A673 (cell line): Measurements from ENCODE around the gene STAT2. TPM values are rescaled to one million over a fixed set of nuclear protein-coding genes. Genes with fewer than 3 reads are reported as not detected.

Experiments used
- BruUV-seq: library from RNA; stranded (reverse); fragments of 400-500 nt; replicated peaks from 2 replicates; lab custom pipeline; 2021; lab: Mats Ljungman, UMichigan
- CTCF ChIA-PET: fragments of 300-600 bp; sonication (Branson Sonifier 250); formaldehyde crosslinking; loops from one replicate; lab custom pipeline; 2022; ENCODE audit warnings: antibody characterized with exemption; lab: Charles Lee
- POLR2A ChIA-PET: fragments of 300-600 bp; sonication (Branson Sonifier 250); formaldehyde crosslinking; loops from one replicate; lab custom pipeline; 2022; ENCODE audit warnings: antibody characterized with exemption; ENCODE audit not compliant: low non-redundant PET; lab: Charles Lee
- DNase-seq: peaks from one replicate; pipeline ENCODE4 v3.0.0-alpha.2; 2015; ENCODE audit warnings: low spot score
- H3K27ac ChIP-seq: fragments of 200-600 bp; sonication (generic); 2 replicates; pipeline ENCODE4 v1.5.1; 2016; ENCODE audit warnings: mixed run types, low read depth, mild to moderate bottlenecking, mixed read lengths, antibody characterized with exemption, low read length; ENCODE audit not compliant: poor library complexity, severe bottlenecking
- H3K27me3 ChIP-seq: fragments of 200-600 bp; sonication (generic); replicated peaks from 2 replicates; pipeline ENCODE4 v1.6.1; 2017; ENCODE audit warnings: mixed run types, low read depth, mild to moderate bottlenecking, mixed read lengths, antibody characterized with exemption, low read length; ENCODE audit not compliant: insufficient read depth, poor library complexity
- H3K36me3 ChIP-seq: fragments of 200-600 bp; sonication (generic); 2 replicates; pipeline ENCODE4 v1.6.1; 2016; ENCODE audit warnings: mixed run types, mild to moderate bottlenecking, mixed read lengths, antibody characterized with exemption, low read length; ENCODE audit not compliant: insufficient read depth, poor library complexity, severe bottlenecking
- H3K4me1 ChIP-seq: fragments of 200-600 bp; sonication (generic); 2 replicates; pipeline ENCODE4 v1.6.1; 2017; ENCODE audit warnings: mixed run types, mild to moderate bottlenecking, mixed read lengths, antibody characterized with exemption, low read length; ENCODE audit not compliant: insufficient read depth, poor library complexity, severe bottlenecking
- H3K4me3 ChIP-seq: fragments of 200-600 bp; sonication (generic); 2 replicates; pipeline ENCODE4 v1.5.1; 2016; ENCODE audit warnings: low read depth, mixed run types, mild to moderate bottlenecking, mixed read lengths, low read length; ENCODE audit not compliant: poor library complexity, severe bottlenecking
- H3K9me3 ChIP-seq: fragments of 200-600 bp; sonication (generic); 2 replicates; pipeline ENCODE4 v1.6.1; 2016; ENCODE audit warnings: mixed run types, low read depth, mild to moderate bottlenecking, mixed read lengths, antibody characterized with exemption, low read length; ENCODE audit not compliant: poor library complexity, severe bottlenecking
- EZH2 ChIP-seq: fragments of 200-600 bp; sonication (generic); IDR thresholded peaks from 2 replicates; pipeline ENCODE4 v1.6.1; 2017; ENCODE audit warnings: borderline replicate concordance, low read depth, mild to moderate bottlenecking, mixed read lengths, antibody characterized with exemption, low read length; ENCODE audit not compliant: poor library complexity, severe bottlenecking
- intact Hi-C: fragments of 100-400 bp; cut with micrococcal nuclease; formaldehyde crosslinking; loops from one replicate; pipeline ENCODE4 v1.10.0; 2022; ENCODE audit not compliant: unreplicated experiment
- total RNA-seq: library from RNA; stranded (reverse); gene quantifications from 2 replicates; pipeline ENCODE4 v1.2.3, GENCODE V29; 2021
- TF ChIP-seq, protein P1 (sequence below): fragments of 300-800, 200-600 bp; sonication (generic); conservative IDR thresholded peaks from 2 replicates; pipeline ENCODE4 v1.5.1; 2017; ENCODE audit warnings: low read depth, mild to moderate bottlenecking, antibody characterized with exemption, low read length, moderate library complexity, mixed read lengths

The STAT2 gene
- total RNA-seq, 1 experiment from 2014 or later, result 41.0 TPM

DNA sequence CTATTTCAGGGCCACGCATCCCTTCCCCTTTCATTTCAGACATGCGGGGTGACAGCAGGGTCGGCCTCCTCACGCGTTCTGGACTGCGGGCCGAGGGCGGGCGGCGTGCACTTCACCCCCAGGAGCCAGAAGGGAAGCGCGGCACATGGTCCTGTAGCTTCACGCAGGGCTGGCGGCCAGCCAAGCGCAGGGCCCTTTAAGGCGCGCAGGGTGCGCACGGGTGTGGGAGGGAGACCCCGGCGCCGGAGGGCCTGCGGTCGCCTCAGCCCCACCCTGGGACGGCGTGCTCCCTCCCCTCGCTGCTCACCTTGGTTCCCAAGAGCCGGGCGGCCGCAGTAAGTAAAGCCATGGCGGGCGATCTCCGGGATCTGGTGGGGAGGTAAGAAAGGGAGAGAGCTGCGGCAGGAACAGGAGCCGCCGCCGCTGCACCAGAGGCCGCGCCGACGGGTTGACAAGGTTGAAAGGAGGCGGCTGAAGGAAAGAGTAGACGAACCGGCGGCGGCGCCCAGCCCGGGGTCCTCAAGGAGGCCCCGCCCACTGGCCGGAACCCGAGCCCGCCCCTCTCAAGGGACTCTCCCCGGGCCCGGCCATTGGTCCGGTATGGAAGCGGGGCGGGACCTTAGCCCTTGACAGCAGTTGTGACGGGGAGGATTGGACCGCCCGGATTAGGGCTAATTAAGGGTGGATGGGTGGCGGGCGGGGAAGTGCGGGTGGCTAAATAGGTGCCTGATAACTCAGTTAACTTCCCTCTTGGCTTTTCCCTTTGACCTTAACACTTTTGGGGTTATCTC lies 59.9 kb downstream of the STAT2 start, which contains the start of gene CS:
Gene CS, minus strand, starts transcription at position 478 of the 791 bp plus-strand sequence. Its CDS starts 129 bp downstream, at position 349.
- intact Hi-C loops, result no loop called here
- peak within 1 kb of the TSS; percentile 86 for H3K27ac ChIP-seq
- peak within 1 kb of the TSS; percentile 90 for H3K4me3 ChIP-seq
- peak; percentile 99 for DNase-seq
- no peaks in the 10 kb centered on the region for H3K9me3 ChIP-seq
- TF ChIP-seq, protein P1, sequence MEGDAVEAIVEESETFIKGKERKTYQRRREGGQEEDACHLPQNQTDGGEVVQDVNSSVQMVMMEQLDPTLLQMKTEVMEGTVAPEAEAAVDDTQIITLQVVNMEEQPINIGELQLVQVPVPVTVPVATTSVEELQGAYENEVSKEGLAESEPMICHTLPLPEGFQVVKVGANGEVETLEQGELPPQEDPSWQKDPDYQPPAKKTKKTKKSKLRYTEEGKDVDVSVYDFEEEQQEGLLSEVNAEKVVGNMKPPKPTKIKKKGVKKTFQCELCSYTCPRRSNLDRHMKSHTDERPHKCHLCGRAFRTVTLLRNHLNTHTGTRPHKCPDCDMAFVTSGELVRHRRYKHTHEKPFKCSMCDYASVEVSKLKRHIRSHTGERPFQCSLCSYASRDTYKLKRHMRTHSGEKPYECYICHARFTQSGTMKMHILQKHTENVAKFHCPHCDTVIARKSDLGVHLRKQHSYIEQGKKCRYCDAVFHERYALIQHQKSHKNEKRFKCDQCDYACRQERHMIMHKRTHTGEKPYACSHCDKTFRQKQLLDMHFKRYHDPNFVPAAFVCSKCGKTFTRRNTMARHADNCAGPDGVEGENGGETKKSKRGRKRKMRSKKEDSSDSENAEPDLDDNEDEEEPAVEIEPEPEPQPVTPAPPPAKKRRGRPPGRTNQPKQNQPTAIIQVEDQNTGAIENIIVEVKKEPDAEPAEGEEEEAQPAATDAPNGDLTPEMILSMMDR, result no peak
- TF ChIP-seq EZH2, result no peak
- no TSS peak for BruUV-seq
- ChIA-PET POLR2A (no interaction called here), CTCF (no interaction called here)
- no peaks in the 10 kb centered on the region for H3K27me3 ChIP-seq
- peaks cover 28% of the 10 kb centered on the region for H3K4me1 ChIP-seq
- peaks cover 10% of the 10 kb centered on the region for H3K36me3 ChIP-seq

DNA sequence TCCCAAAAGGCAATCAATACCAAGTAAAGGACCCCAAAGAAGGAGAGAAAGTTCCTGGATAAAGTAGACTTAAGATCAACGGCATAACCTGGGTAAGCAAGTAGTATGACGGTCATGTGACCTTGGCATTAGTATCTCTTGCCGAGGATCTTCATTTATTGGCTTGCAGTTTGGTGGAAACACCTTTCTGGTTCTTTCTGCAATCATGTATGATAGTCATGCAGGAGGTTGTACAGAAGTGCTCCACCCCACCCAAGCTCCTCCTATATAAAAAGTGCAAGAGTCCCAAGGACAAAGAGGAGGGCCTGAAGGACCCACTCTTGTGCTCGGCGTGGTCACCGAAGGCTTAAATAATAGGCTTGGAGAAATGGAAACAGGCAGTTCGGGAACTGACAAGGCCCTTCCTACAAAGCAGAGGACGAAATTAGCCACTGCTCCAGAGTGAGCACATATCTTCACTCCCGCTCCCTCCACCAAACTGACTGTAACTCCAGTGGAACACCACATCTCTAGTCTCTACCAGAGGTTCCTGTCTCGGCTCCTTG lies 60.5 kb downstream of the STAT2 start:
- Histone ChIP-seq H3K27ac (peak overlapping the region; percentile 86), H3K27me3 (no peaks in the 10 kb centered on the region), H3K4me3 (peak overlapping the region; percentile 90), H3K36me3 (peaks cover 9% of the 10 kb centered on the region), H3K4me1 (peaks cover 28% of the 10 kb centered on the region), H3K9me3 (no peaks in the 10 kb centered on the region)
- intact Hi-C loops, result no loop called here
- POLR2A ChIA-PET, result no interaction called here
- no peak for TF ChIP-seq EZH2
- TF ChIP-seq, protein P1, result no peak
- DNase-seq, result peak; percentile 32
- CTCF ChIA-PET, result interaction anchor here (0.7 kb wide), 1 partner anchor 93 kb away, joined by 3 read pairs; no protein-coding TSS in a partner anchor
- TSS peak; percentile 55 for BruUV-seq

DNA sequence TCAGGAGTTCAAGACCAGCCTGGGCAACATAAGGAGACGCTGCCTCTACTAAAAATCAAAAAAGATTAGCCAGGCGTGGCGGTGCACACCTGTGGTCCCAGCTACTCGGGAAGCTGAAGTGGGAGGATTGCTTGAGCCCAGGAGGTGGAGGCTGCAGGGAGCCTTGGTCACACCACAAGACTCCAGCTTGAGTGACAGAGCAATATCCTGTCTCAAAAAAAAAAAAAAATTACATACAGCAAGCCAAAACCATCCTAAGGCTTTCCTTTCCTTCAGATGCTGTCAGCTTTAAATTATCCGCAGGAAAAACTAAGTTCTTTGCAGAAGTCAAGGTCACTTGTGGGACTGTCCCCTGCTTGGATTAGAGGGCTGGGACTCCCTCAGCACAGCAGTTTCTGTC lies 61.1 kb downstream of the STAT2 start:
- no TSS peak for BruUV-seq
- H3K36me3 ChIP-seq, result peaks cover 9% of the 10 kb centered on the region
- H3K9me3 ChIP-seq, result no peaks in the 10 kb centered on the region
- H3K4me1 ChIP-seq, result peaks cover 28% of the 10 kb centered on the region
- no peak for DNase-seq
- peak overlapping the region; percentile 86 for H3K27ac ChIP-seq
- TF ChIP-seq, protein P1, result no peak
- TF ChIP-seq EZH2, result no peak
- POLR2A ChIA-PET, result interaction anchor here (0.6 kb wide), 2 partner anchors 99 to 597 kb away, joined by 6 to 11 read pairs; no protein-coding TSS in a partner anchor
- intact Hi-C loops, result no loop called here
- H3K27me3 ChIP-seq, result no peaks in the 10 kb centered on the region
- CTCF ChIA-PET, result interaction anchor here (0.7 kb wide), 1 partner anchor 92 kb away, joined by 3 read pairs; no protein-coding TSS in a partner anchor
- H3K4me3 ChIP-seq, result peak overlapping the region; percentile 90
